Dedifferentiated amniotic fluid mesenchymal stem cell (primary cell): ENCODE measurements around the gene ATP8A2.

Experiments
- DNase-seq: peaks from one replicate; pipeline ENCODE4 v3.0.0-alpha.2; 2016; ENCODE audit errors: extremely low spot score

The ATP8A2 gene

GRCh38 chr13:25882466-25883357 lies 510.9 kb downstream of the ATP8A2 start:
- no peak for DNase-seq

DNA sequence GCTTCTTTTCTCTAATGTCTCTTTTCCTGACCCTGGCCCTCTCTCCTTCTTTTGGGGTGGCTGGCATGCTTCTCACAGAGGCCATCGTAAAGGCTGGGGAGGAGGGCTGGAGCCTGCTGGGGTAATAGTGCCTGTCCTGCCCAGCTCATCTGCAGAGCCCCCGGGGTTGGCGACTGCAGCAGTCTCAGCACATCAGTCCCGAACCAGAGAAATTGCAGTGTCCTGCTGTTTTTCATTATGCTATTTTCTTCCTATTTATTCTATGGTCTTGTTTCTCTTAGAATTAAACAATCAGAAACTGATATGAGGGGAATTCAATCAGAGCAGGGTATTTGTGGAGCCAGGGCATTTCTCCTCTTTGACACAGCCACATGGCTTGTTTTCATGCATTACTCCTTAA lies 513.6 kb downstream of the ATP8A2 start:
- DNase-seq = no peak

- peak; percentile 65 for DNase-seq
Measured at GRCh38 chr13:25886438-25887214, 514.9 kb downstream of the ATP8A2 start.

DNA sequence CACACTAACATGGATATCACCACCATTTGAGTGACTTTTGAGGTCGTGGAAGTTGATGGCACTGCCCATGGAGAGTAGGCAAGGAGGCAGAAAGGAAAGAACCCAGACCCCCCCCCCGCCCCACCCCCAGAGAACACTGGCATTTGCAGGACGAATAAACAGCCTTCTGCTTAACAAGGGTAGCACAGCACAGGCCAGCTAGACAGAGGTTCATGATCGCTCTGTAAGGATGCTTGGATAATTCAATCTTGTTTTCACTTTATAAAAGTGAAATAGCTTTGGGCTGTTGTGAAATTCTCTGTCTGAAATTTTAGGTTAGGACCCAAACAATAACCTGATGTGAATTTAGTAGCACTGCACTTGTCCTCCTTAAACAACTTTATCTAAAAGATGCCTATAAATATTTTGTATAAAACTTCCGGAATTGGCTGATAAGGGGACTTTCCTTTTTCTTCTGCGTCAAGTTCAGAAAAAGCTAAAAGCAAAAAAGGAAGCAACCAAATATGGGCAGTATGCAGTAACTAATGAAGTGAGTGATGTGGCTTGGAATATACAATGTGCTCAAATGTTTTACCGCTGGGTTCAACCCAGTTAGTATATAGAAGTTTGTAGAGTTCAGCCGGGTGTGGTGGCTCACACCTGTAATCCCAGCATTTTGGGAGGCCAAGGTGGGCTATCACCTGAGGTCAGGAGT lies 516.3 kb downstream of the ATP8A2 start:
- no peak for DNase-seq

DNA sequence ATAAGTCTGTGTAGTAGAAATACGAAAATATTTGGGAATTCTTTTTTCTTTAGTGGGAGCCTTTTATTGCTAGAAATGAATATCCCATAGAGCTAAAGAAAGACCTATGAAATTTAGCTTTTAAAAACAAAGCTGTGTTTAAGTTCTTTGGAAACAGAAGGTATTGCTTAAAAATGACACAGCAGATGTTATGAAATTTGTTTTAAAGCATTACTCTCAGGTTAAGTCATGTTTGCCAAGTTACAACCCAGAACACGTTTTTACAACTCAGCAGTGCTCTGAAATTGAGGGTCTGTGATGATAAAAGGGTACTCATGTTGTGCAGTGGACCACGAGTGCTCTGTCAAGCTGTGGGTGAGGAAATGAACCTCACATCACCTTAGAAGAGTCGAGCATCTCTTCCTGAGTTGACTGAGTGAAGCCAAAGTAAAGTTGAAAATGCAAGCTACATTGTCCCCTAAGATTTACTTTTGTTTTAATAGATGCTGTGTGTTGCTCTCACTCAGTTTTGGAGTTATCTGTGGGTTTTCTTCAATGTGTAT lies 519.0 kb downstream of the ATP8A2 start:
- no peak for DNase-seq

DNA sequence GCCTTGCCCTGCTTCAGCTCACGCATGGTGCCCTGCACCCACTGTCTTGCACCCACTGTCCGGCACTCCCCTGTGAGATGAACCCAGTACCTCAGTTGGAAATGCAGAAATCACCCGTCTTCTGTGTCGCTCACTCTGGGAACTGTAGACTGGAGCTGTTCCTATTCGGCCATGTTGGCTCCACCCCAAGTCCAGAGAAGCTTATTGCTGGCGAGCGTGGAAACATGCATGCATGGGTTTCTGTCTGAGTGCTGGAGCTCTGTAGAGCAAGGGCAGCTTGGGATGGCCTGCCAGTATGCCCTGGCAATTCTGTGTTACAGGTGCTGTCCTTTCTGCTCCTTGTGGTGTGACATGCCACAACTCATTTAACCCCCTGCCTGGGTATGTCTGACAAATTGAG lies 527.2 kb downstream of the ATP8A2 start:
- no peak for DNase-seq

DNA sequence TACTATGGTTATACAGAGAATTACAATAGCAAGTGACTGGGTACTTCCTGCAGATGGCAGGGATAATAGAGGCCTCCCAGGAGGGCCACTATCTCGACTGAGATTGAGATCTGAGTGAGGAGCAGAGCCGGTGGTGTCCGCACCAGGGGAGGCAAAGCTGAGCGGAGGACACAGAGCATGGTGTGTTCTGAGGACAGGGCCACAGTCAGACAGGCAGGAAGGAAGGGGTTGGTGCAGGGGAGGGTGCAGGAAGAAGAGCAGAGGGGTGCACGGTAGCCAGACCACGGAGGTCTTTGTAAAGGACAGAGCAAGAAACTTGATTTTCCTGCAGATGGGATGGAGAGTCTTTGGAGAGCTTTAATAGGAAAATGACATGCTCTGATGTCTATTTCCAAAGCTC lies 527.7 kb downstream of the ATP8A2 start:
- DNase-seq = no peak

DNA sequence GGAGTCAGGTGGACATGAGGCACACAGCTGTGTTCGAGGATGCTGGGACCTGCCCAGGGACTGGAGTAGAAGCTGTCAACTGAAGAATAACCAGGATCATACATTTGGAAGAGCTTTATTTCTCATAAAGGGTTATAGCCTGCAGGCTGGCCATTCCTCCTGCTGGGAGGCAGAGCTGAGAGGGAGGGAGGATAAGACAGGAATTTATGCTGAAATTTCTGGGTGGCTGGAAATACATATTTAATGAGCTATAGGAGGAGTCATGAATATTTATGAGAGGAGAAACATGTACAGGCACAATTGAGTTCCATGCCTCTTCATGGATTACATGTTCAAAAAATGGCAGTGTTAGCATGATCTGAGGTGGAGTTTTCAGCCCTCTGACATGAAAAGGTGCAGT lies 528.2 kb downstream of the ATP8A2 start:
- DNase-seq = no peak

GRCh38 chr13:25901460-25902376 lies 529.9 kb downstream of the ATP8A2 start:
- DNase-seq = no peak

DNA sequence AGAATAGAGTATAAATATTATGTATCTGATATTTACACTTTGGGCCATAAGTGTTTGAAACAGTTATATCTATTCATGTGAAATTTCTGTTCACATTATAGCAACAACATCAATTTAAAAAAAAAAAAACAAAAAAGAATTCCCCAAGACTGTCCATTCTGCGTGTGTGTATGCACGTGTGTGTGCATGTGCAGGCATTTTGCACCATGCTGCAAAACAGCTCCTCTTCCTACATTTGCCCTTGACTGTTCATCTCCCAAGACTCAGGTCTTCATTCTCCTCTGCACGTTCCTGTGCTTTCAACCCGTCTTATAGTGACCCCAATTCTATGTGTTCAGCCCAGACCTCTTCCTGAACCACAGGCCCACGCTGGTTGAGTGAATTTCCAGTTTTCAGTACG lies 530.7 kb downstream of the ATP8A2 start:
- no peak for DNase-seq

GRCh38 chr13:25902891-25903341 lies 531.1 kb downstream of the ATP8A2 start:
- no peak for DNase-seq

- no peak for DNase-seq
Measured at GRCh38 chr13:25904830-25905229, 533.1 kb downstream of the ATP8A2 start.

GRCh38 chr13:25905611-25906010 lies 533.8 kb downstream of the ATP8A2 start:
- no peak for DNase-seq

DNA sequence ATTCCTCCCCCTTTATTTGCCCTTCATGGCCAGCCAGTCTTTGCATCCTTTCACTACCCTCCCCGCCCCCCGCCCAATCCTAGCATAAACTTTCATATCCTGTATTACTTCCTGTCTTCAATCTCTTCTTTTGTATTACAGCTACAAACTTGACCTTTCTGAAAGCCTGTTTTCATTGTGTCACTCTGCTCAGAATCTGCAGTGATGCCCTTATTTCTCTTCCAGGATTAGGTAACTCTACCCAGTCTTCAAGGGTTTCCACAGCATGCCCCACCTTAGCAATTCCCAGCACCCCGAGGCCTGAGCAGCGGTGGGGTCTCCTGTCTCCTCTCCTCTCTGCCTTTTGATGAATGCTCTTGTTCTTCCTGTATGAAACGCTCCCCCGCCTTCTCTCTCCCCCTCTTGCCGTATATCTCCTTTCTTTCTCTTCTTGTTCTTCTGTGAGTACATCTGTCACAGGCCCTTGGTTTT lies 534.5 kb downstream of the ATP8A2 start:
- DNase-seq = no peak

- no peak for DNase-seq
Measured at GRCh38 chr13:25908366-25908765, 536.6 kb downstream of the ATP8A2 start.

- DNase-seq = no peak
Measured at GRCh38 chr13:25910243-25910642, 538.5 kb downstream of the ATP8A2 start.

DNA sequence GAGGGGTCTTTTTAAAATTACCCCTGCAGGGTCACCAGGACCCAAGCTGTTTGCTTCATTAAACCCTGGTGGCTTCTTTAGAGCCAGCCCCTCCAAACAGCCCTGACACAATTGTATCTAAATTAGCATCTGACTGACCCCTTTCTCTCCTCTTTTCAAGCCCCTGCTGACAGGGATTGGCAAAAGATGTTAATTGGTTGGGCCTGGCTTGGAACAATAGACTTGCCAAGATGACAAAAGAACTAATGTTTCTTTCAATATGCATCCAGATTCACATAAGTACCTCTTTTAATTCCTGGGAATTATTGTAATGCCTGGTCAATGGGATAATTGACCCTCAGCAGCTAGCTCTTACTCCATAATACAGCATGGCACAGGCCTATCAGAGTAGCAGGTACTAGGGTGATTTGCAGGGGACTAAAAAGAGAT lies 539.2 kb downstream of the ATP8A2 start:
- no peak for DNase-seq

- no peak for DNase-seq
Measured at GRCh38 chr13:25912961-25913360, 541.2 kb downstream of the ATP8A2 start.

DNA sequence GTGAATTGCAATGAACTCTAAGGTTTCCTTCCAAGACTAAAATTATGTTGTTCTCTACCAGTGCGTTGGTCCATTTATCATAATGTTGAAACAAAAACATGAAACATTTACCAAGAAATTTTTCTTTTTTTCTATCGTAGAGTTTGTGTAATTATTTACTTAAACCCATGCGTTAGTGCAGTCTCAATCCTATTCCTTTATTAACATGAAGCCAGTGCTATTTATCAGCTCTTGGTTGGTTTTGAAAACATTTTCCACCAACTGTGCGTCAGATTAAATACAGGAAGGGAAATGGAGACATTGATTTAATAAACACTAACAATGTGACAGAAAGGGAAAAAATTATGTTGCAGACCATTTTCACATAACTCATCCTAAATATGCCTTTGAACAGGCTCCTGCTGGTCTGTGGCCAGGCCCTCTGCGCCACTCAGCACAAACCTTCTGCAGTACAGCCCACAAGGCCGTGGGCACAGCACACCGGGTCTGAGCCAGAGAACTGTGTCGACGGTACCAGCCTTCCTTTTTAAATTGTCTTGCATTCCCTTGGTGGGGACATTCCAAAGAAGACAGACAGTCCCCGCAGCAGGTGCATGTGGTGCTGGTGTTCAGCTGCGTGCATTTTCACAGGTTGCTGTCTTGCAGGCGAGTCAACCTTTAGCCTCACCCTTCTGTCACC lies 544.2 kb downstream of the ATP8A2 start:
- DNase-seq = no peak

DNA sequence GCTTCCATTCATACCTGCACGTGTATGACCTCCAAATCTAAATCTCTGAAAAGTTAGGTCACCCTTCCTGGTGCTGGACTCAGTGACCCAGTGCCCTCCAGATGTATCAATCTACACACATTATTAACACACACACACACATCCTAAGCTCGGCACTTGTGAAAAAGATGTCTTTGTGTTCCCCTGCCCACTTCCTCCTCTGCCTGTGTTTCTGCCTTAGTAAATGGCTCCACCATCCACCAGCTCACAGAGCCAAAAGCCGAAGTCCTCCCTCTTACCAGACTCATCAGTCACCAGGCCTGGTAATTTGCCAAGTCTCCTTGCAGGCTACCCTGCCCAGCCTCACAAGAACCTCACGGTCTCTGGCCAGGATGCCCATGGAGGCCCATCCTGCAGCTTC lies 548.5 kb downstream of the ATP8A2 start:
- no peak for DNase-seq
